ENCODE data around the gene RAB24.

- TF ChIP-seq POLR2A (IDR thresholded peaks at IDR 0.05; ENCODE audit: low read length) = no peak
- no peak for TF ChIP-seq GATA1 (IDR thresholded peaks at IDR 0.05; ENCODE audit: low read depth, low read length)
Measured at GRCh38 chr5:177264178-177264577, 39.3 kb downstream of the RAB24 start.

Data from erythroblast (primary cell).